NB4 (cell line): ENCODE measurements around the gene TAS2R9.

Source experiments
- CTCF ChIP-seq: IDR thresholded peaks from one replicate; pipeline ENCODE4 v1.5.1; 2012; ENCODE audit warnings: low read depth, low read length
- MAX ChIP-seq: IDR thresholded peaks from 2 replicates; pipeline ENCODE4 v1.6.1; 2011; ENCODE audit warnings: low read depth, low read length
- POLR2A ChIP-seq: IDR thresholded peaks from 2 replicates; pipeline ENCODE4 v1.6.1; 2011; ENCODE audit warnings: mild to moderate bottlenecking; ENCODE audit not compliant: insufficient read length; ENCODE audit errors: extremely low read depth

- no peak for TF ChIP-seq MAX
- no peak for TF ChIP-seq CTCF
- TF ChIP-seq POLR2A = no peak
Observed at GRCh38 chr12:10771132-10771733, 38.7 kb downstream of the TAS2R9 start.
